Measurements from ENCODE around the gene TMSB15B. TPM values are rescaled to one million over a fixed set of nuclear protein-coding genes. Genes with fewer than 3 reads are reported as not detected.
"Not testable (repeated sequence)": the region's sequence is repeated elsewhere in the genome, so short reads cannot be mapped to it uniquely, and the experiment has no call there.

Gene TMSB15B
- polyA plus RNA-seq, 5 donors: 23.8 to 43.9 (median 31.7) TPM

- no peak for DNase-seq
Observed at GRCh38 chrX:104013606-104014005, 51.2 kb downstream of the TMSB15B start, which contains the start of gene H2BW1. Gene H2BW1, minus strand, starts transcription at chrX:104013708. Its CDS starts 132 bp downstream, at chrX:104013576.

DNA sequence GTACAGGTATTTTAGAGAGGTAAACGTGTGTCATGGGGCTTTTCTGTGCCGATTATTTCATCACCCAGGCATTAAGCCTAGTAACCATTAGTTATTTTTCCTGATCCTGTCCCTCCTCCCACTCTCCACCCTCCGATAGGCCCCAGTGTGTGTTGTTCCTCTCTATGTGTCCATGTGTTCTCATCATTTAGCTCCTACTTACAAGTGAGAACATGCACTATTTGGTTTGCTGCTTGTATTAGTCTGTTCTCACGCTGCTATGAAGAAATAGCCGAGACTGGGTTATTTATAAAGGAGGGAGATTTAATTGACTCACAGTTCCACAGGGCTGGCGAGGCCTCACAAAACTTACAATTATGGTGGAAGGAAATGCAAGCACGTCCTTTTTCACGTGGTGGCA, 53.1 kb downstream of the TMSB15B start:
- DNase-seq: not testable (repeated sequence)

Other genes with a start within 250 kb of the TMSB15B start
- 10 to 100 TPM in 4 of 5 donors, 1 to 10 TPM in 1; 8.3 to 21.7 (median 15.8) TPM for gene PLP1, start 185.8 kb upstream of the TMSB15B start, polyA plus RNA-seq (ENCODE audit: insufficient read depth in 1 of 5, insufficient read length in 5 of 5, low replicate concordance in 1 of 5)
- gene RAB9B, start 130.4 kb upstream of the TMSB15B start, polyA plus RNA-seq (ENCODE audit: insufficient read depth in 1 of 5, insufficient read length in 5 of 5, low replicate concordance in 1 of 5): 1 to 10 TPM; 2.7 to 3.6 (median 3.1) TPM
- not detected for gene H2BW1, start 51.1 kb downstream of the TMSB15B start, polyA plus RNA-seq (ENCODE audit: insufficient read depth in 1 of 5, insufficient read length in 5 of 5, low replicate concordance in 1 of 5)
- gene H2BW2, start 77.3 kb downstream of the TMSB15B start, polyA plus RNA-seq (ENCODE audit: insufficient read depth in 1 of 5, insufficient read length in 5 of 5, low replicate concordance in 1 of 5): 1 to 10 TPM; 1.3 to 2.3 (median 1.6) TPM
- gene TMSB15C, start 113.6 kb downstream of the TMSB15B start, polyA plus RNA-seq (ENCODE audit: insufficient read depth in 1 of 5, insufficient read length in 5 of 5, low replicate concordance in 1 of 5): 10 to 100 TPM; 16.6 to 31.9 (median 20.6) TPM
- 1 to 10 TPM; 3.8 to 6.7 (median 4.8) TPM for gene ZCCHC18, start 149.9 kb downstream of the TMSB15B start, polyA plus RNA-seq (ENCODE audit: insufficient read depth in 1 of 5, insufficient read length in 5 of 5, low replicate concordance in 1 of 5)
- 10 to 100 TPM in 4 of 5 donors, 1 to 10 TPM in 1; 7.5 to 17.6 (median 14.2) TPM for gene SLC25A53, start 194.4 kb downstream of the TMSB15B start, polyA plus RNA-seq (ENCODE audit: insufficient read depth in 1 of 5, insufficient read length in 5 of 5, low replicate concordance in 1 of 5)
- gene FAM199X, start 203.8 kb downstream of the TMSB15B start, polyA plus RNA-seq (ENCODE audit: insufficient read depth in 1 of 5, insufficient read length in 5 of 5, low replicate concordance in 1 of 5): 10 to 100 TPM; 19.1 to 30.4 (median 25.5) TPM

Measured in right lung (tissue), 5 donors.